Measurements from ENCODE around the gene SUGT1. TPM values are rescaled to one million over a fixed set of nuclear protein-coding genes. Genes with fewer than 3 reads are reported as not detected.
A peak's percentile ranks its signal among the peaks of the same experiment; 100 is the strongest.

Gene SUGT1
- total and polyA plus RNA-seq, 10 of the 15 experiments (the other 5 are each of a cell fraction or from before 2014, with no cell fraction given), result 46.7 to 122 (median 77.3) TPM

DNA sequence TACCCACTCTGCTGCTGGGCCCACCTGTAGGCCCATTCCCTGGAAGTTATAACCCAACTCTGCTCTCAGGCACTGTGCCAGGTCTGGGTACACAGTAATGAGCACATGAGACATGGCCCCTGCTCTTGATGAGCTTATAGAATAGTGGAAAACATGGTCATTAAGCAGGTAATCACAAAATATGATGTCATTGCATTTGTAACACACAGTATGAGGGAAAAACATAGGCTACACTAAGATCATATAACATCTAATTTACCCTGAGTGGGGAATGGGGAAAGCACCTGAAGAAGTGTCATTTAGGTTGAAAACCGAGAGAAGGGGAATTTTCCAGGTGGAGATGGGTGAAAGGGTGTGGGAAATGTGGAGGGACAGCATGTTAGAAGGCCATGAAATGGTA is 90.9 kb downstream of the SUGT1 start:
- ChIA-PET SMC1A (ENCODE audit: uncharacterized antibody, unreplicated experiment) (interaction anchor here (1.1 to 7.4 kb wide), 12 partner anchors 10 to 81 kb away, joined by 3 to 52 read pairs (median 4); no protein-coding TSS in a partner anchor), CTCF (interaction anchor here (0.6 to 3.2 kb wide), 11 partner anchors 8 to 224 kb away, joined by 3 to 18 read pairs (median 4); no protein-coding TSS in a partner anchor), POLR2A (interaction anchor here (1.1 kb wide), 1 partner anchor 8 kb away, joined by 3 read pairs; no protein-coding TSS in a partner anchor), RAD21 (ENCODE audit: unreplicated experiment) (interaction anchor here (0.8 to 3.7 kb wide), 4 partner anchors 9 to 65 kb away, joined by 3 to 17 read pairs (median 8); no protein-coding TSS in a partner anchor)
- DNase-seq (ENCODE audit: low read depth, low spot score) (no peak), ATAC-seq (no peak), FAIRE-seq (no peak)
- peak; percentile 84 for TF ChIP-seq ATF7 (IDR thresholded peaks at IDR 0.05; ENCODE audit: low read depth)
- TF ChIP-seq, protein P1, sequence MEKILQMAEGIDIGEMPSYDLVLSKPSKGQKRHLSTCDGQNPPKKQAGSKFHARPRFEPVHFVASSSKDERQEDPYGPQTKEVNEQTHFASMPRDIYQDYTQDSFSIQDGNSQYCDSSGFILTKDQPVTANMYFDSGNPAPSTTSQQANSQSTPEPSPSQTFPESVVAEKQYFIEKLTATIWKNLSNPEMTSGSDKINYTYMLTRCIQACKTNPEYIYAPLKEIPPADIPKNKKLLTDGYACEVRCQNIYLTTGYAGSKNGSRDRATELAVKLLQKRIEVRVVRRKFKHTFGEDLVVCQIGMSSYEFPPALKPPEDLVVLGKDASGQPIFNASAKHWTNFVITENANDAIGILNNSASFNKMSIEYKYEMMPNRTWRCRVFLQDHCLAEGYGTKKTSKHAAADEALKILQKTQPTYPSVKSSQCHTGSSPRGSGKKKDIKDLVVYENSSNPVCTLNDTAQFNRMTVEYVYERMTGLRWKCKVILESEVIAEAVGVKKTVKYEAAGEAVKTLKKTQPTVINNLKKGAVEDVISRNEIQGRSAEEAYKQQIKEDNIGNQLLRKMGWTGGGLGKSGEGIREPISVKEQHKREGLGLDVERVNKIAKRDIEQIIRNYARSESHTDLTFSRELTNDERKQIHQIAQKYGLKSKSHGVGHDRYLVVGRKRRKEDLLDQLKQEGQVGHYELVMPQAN (conservative IDR thresholded peaks at IDR 0.05), result no peak
- TF ChIP-seq, protein P2, sequence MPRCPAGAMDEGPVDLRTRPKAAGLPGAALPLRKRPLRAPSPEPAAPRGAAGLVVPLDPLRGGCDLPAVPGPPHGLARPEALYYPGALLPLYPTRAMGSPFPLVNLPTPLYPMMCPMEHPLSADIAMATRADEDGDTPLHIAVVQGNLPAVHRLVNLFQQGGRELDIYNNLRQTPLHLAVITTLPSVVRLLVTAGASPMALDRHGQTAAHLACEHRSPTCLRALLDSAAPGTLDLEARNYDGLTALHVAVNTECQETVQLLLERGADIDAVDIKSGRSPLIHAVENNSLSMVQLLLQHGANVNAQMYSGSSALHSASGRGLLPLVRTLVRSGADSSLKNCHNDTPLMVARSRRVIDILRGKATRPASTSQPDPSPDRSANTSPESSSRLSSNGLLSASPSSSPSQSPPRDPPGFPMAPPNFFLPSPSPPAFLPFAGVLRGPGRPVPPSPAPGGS (IDR thresholded peaks at IDR 0.05; ENCODE audit: borderline replicate concordance, insufficient read depth, low read depth, low read length, poor library complexity, severe bottlenecking), result no peak
- intact Hi-C loops (cut with micrococcal nuclease; ENCODE audit: unreplicated experiment) (loop anchor here (5.0 kb wide), 1 partner anchor 64 kb away; no protein-coding TSS in a partner anchor), in situ Hi-C loops (cut with MboI) (no loop called here)
- no peaks in the 10 kb centered on the region for H3K79me2 ChIP-seq (ENCODE audit: control insufficient read depth, insufficient read depth, low read length)
- no TSS peak for BruUV-seq (replicated peaks)
- 0% methylated on average over 1 of the region's 1 CpG for WGBS (ENCODE audit: insufficient coverage, insufficient replicate concordance, low lambda C conversion rate, missing lambda C conversion rate)
- no peaks in the 10 kb centered on the region for H4K20me1 ChIP-seq (ENCODE audit: control insufficient read depth, insufficient read depth)
- H3K27ac ChIP-seq (ENCODE audit: control insufficient read depth, insufficient read depth), result no peak overlapping the region
- no peaks in the 10 kb centered on the region; the same call in 1 of the 2 replicates for H3K4me1 ChIP-seq (ENCODE audit: control insufficient read depth, insufficient read depth, low read length)
- no peak overlapping the region for H3K4me2 ChIP-seq (ENCODE audit: control insufficient read depth, insufficient read depth)
- no peak overlapping the region for H3K4me3 ChIP-seq
- no peak overlapping the region for H3K9ac ChIP-seq (ENCODE audit: control insufficient read depth, insufficient read depth, low read length)
- no peaks in the 10 kb centered on the region for H3K36me3 ChIP-seq (ENCODE audit: control insufficient read depth in 2 of 2, insufficient read depth in 2 of 2, low read length in 1 of 2)
- no peak overlapping the region for H2AFZ ChIP-seq (ENCODE audit: control insufficient read depth, low read depth, low read length)
- H3K27me3 ChIP-seq (replicated peaks in 1 of 2; ENCODE audit: control insufficient read depth in 2 of 2, insufficient read depth in 2 of 2, low read length in 1 of 2), result peaks cover 2 to 10% of the 10 kb centered on the region in 2 experiments; a peak in 3 of 4 replicates
- H3K9me3 ChIP-seq (replicated peaks; ENCODE audit: control insufficient read depth, insufficient read depth, low read length), result no peaks in the 10 kb centered on the region

All from GM12878 (cell line).